GM19395 (cell line): ENCODE data around the gene RPN1.
"Not testable (repeated sequence)": the region's sequence is repeated elsewhere in the genome, so short reads cannot be mapped to it uniquely, and the experiment has no call there.

ENCODE experiments used
- ATAC-seq: cut with Tn5 transposase; IDR thresholded peaks from one replicate; pipeline ENCODE4 v1.9.1; 2021; ENCODE audit warnings: mild to moderate bottlenecking, moderate library complexity; ENCODE audit not compliant: unreplicated experiment

RPN1 gene

GRCh38 chr3:128653383-128653992 is 2.9 kb upstream of the RPN1 start:
- not testable (repeated sequence) for ATAC-seq

- no peak for ATAC-seq
Measured at GRCh38 chr3:128648940-128649663, 1.5 kb downstream of the RPN1 start.

- ATAC-seq = no peak
Measured at GRCh38 chr3:128648402-128648801, 2.2 kb downstream of the RPN1 start.

- no peak for ATAC-seq
Measured at GRCh38 chr3:128647307-128647706, 3.3 kb downstream of the RPN1 start.

- ATAC-seq = no peak
Measured at GRCh38 chr3:128634075-128634611, 16.5 kb downstream of the RPN1 start.

GRCh38 chr3:128632301-128632700 is 18.3 kb downstream of the RPN1 start:
- no peak for ATAC-seq

GRCh38 chr3:128629936-128630335 is 20.7 kb downstream of the RPN1 start:
- ATAC-seq = no peak

GRCh38 chr3:128625409-128625945 is 25.1 kb downstream of the RPN1 start:
- no peak for ATAC-seq

- ATAC-seq = no peak
Measured at GRCh38 chr3:128624526-128625138, 26.0 kb downstream of the RPN1 start.

GRCh38 chr3:128623762-128624176 is 26.8 kb downstream of the RPN1 start:
- ATAC-seq = no peak

GRCh38 chr3:128621931-128622330 is 28.7 kb downstream of the RPN1 start:
- ATAC-seq = no peak

GRCh38 chr3:128621234-128621633 is 29.4 kb downstream of the RPN1 start:
- ATAC-seq = no peak

GRCh38 chr3:128620268-128620691 is 30.3 kb downstream of the RPN1 start:
- no peak for ATAC-seq

- ATAC-seq = no peak
Measured at GRCh38 chr3:128619146-128619890, 31.3 kb downstream of the RPN1 start.

- no peak for ATAC-seq
Measured at GRCh38 chr3:128618398-128618726, 32.3 kb downstream of the RPN1 start.

- peak; percentile 85 for ATAC-seq
Measured at GRCh38 chr3:128617557-128618397, 32.8 kb downstream of the RPN1 start.

GRCh38 chr3:128617270-128617556 is 33.4 kb downstream of the RPN1 start:
- ATAC-seq = no peak

- no peak for ATAC-seq
Measured at GRCh38 chr3:128616516-128617269, 33.9 kb downstream of the RPN1 start.

- ATAC-seq = no peak
Measured at GRCh38 chr3:128614076-128614475, 36.5 kb downstream of the RPN1 start.
